ENCODE results near the gene MIPEP. TPM values are rescaled to one million over a fixed set of nuclear protein-coding genes. Genes with fewer than 3 reads are reported as not detected.

Gene MIPEP
- polyA plus RNA-seq, 1 donor from 2014 or later, result 9.1 TPM

DNA sequence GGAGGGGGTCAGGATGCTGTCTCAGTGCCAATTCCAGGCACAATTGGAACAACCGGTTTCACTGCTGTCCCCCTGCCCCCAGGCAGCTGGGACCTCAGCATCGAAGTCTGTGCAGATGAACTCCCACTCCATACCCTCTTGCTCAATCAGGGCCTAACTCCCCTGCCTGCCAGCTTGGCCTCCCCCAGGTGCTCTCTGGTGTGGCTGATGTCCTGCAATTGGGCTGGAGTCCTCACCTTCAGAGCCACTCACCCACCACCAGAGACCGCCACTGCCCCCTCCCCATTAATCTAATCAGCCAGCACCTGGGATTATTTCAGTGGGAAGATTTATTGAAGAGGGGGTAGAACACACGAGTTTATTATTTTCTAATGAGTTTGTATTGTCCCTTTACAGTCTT, 118.8 kb downstream of the MIPEP start:
- TF ChIP-seq EP300 (conservative IDR thresholded peaks at IDR 0.05; ENCODE audit: poor library complexity, severe bottlenecking) (no peak), SMC3 (conservative IDR thresholded peaks at IDR 0.05; ENCODE audit: poor library complexity) (no peak), TAF1 (IDR thresholded peaks at IDR 0.05; ENCODE audit: low read depth) (no peak), RAD21 (conservative IDR thresholded peaks at IDR 0.05) (no peak)
- H3F3A ChIP-seq (ENCODE audit: insufficient read depth, low read length, poor library complexity, severe bottlenecking), result no peaks in the 10 kb centered on the region
- no peaks in the 10 kb centered on the region for H3K9me3 ChIP-seq (ENCODE audit: low read length)
- H3K9me2 ChIP-seq (ENCODE audit: insufficient read depth, low read length), result no peaks in the 10 kb centered on the region
- H3K79me2 ChIP-seq (replicated peaks; ENCODE audit: insufficient read depth, low read length), result no peaks in the 10 kb centered on the region
- no peak overlapping the region for H3K9ac ChIP-seq (ENCODE audit: low read length)
- H2AFZ ChIP-seq (ENCODE audit: low read depth, low read length), result no peak overlapping the region
- H3K27me3 ChIP-seq (ENCODE audit: insufficient read depth, low read depth, low read length), result no peaks in the 10 kb centered on the region
- no peak overlapping the region for H3K4me3 ChIP-seq (ENCODE audit: low read length)
- H3K27ac ChIP-seq (ENCODE audit: low read length), result no peak overlapping the region
- no peaks in the 10 kb centered on the region for H4K20me1 ChIP-seq (ENCODE audit: insufficient read depth)
- H3K36me3 ChIP-seq (ENCODE audit: insufficient read depth, low read length), result no peaks in the 10 kb centered on the region
- H3K4me2 ChIP-seq (ENCODE audit: low read length), result no peak overlapping the region

DNA sequence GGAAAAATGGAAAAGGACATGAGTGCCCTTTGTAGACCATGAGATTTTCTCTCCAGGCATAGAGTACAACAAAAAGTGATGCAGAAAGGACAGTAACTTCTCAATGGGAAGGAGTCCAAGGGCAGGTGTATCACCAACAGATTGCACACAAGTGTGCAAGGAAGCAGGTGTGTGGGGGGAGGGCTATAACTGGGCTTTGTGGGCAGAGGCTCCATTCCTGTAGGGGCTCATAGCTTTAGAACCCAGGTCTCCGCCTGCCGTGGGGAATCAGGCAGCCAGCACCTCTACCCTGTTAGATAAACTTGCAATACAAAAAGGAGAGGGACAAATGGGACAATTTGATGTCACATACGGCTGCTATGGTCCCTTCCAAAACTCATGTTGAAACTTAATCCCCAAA, 119.8 kb downstream of the MIPEP start:
- Histone ChIP-seq H3K36me3 (ENCODE audit: insufficient read depth, low read length) (no peaks in the 10 kb centered on the region), H3K9me2 (ENCODE audit: insufficient read depth, low read length) (no peaks in the 10 kb centered on the region), H4K20me1 (ENCODE audit: insufficient read depth) (no peaks in the 10 kb centered on the region), H3K4me2 (ENCODE audit: low read length) (no peak overlapping the region), H3K27ac (ENCODE audit: low read length) (no peak overlapping the region), H3F3A (ENCODE audit: insufficient read depth, low read length, poor library complexity, severe bottlenecking) (no peaks in the 10 kb centered on the region), H3K27me3 (ENCODE audit: insufficient read depth, low read depth, low read length) (no peaks in the 10 kb centered on the region), H3K4me3 (ENCODE audit: low read length) (no peak overlapping the region), H3K79me2 (replicated peaks; ENCODE audit: insufficient read depth, low read length) (no peaks in the 10 kb centered on the region), H3K9ac (ENCODE audit: low read length) (no peak overlapping the region), H2AFZ (ENCODE audit: low read depth, low read length) (no peak overlapping the region), H3K9me3 (ENCODE audit: low read length) (no peaks in the 10 kb centered on the region)
- TF ChIP-seq MXI1 (conservative IDR thresholded peaks at IDR 0.05; ENCODE audit: poor library complexity, severe bottlenecking), result no peak
- no peak for TF ChIP-seq SMC3 (conservative IDR thresholded peaks at IDR 0.05; ENCODE audit: poor library complexity)
- no peak for TF ChIP-seq EZH2 (IDR thresholded peaks at IDR 0.05; ENCODE audit: borderline replicate concordance, insufficient read depth, low read length, poor library complexity, severe bottlenecking)
- TF ChIP-seq EP300 (conservative IDR thresholded peaks at IDR 0.05; ENCODE audit: poor library complexity, severe bottlenecking), result no peak
- no peak for TF ChIP-seq POLR2AphosphoS5 (IDR thresholded peaks at IDR 0.05)
- no peak for TF ChIP-seq RAD21 (conservative IDR thresholded peaks at IDR 0.05)
- TF ChIP-seq, protein P1, sequence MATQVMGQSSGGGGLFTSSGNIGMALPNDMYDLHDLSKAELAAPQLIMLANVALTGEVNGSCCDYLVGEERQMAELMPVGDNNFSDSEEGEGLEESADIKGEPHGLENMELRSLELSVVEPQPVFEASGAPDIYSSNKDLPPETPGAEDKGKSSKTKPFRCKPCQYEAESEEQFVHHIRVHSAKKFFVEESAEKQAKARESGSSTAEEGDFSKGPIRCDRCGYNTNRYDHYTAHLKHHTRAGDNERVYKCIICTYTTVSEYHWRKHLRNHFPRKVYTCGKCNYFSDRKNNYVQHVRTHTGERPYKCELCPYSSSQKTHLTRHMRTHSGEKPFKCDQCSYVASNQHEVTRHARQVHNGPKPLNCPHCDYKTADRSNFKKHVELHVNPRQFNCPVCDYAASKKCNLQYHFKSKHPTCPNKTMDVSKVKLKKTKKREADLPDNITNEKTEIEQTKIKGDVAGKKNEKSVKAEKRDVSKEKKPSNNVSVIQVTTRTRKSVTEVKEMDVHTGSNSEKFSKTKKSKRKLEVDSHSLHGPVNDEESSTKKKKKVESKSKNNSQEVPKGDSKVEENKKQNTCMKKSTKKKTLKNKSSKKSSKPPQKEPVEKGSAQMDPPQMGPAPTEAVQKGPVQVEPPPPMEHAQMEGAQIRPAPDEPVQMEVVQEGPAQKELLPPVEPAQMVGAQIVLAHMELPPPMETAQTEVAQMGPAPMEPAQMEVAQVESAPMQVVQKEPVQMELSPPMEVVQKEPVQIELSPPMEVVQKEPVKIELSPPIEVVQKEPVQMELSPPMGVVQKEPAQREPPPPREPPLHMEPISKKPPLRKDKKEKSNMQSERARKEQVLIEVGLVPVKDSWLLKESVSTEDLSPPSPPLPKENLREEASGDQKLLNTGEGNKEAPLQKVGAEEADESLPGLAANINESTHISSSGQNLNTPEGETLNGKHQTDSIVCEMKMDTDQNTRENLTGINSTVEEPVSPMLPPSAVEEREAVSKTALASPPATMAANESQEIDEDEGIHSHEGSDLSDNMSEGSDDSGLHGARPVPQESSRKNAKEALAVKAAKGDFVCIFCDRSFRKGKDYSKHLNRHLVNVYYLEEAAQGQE (IDR thresholded peaks at IDR 0.05; ENCODE audit: borderline replicate concordance), result no peak
- TF ChIP-seq TAF1 (IDR thresholded peaks at IDR 0.05; ENCODE audit: low read depth), result no peak
- TF ChIP-seq, protein P2, sequence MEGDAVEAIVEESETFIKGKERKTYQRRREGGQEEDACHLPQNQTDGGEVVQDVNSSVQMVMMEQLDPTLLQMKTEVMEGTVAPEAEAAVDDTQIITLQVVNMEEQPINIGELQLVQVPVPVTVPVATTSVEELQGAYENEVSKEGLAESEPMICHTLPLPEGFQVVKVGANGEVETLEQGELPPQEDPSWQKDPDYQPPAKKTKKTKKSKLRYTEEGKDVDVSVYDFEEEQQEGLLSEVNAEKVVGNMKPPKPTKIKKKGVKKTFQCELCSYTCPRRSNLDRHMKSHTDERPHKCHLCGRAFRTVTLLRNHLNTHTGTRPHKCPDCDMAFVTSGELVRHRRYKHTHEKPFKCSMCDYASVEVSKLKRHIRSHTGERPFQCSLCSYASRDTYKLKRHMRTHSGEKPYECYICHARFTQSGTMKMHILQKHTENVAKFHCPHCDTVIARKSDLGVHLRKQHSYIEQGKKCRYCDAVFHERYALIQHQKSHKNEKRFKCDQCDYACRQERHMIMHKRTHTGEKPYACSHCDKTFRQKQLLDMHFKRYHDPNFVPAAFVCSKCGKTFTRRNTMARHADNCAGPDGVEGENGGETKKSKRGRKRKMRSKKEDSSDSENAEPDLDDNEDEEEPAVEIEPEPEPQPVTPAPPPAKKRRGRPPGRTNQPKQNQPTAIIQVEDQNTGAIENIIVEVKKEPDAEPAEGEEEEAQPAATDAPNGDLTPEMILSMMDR (IDR thresholded peaks at IDR 0.05; ENCODE audit: poor library complexity, severe bottlenecking), result no peak

- no peak overlapping the region for H3K4me3 ChIP-seq (ENCODE audit: low read length)
- no peaks in the 10 kb centered on the region for H3K9me3 ChIP-seq (ENCODE audit: low read length)
- H4K20me1 ChIP-seq (ENCODE audit: insufficient read depth), result no peaks in the 10 kb centered on the region
- H3K4me2 ChIP-seq (ENCODE audit: low read length), result no peak overlapping the region
- H3F3A ChIP-seq (ENCODE audit: insufficient read depth, low read length, poor library complexity, severe bottlenecking), result no peaks in the 10 kb centered on the region
- H3K27me3 ChIP-seq (ENCODE audit: insufficient read depth, low read depth, low read length), result no peaks in the 10 kb centered on the region
- H3K9me2 ChIP-seq (ENCODE audit: insufficient read depth, low read length), result no peaks in the 10 kb centered on the region
- no peak overlapping the region for H2AFZ ChIP-seq (ENCODE audit: low read depth, low read length)
- H3K79me2 ChIP-seq (replicated peaks; ENCODE audit: insufficient read depth, low read length), result no peaks in the 10 kb centered on the region
- no peak overlapping the region for H3K27ac ChIP-seq (ENCODE audit: low read length)
- no peaks in the 10 kb centered on the region for H3K36me3 ChIP-seq (ENCODE audit: insufficient read depth, low read length)
- no peak overlapping the region for H3K9ac ChIP-seq (ENCODE audit: low read length)
- TF ChIP-seq RAD21 (conservative IDR thresholded peaks at IDR 0.05) (no peak), MXI1 (conservative IDR thresholded peaks at IDR 0.05; ENCODE audit: poor library complexity, severe bottlenecking) (no peak), EP300 (conservative IDR thresholded peaks at IDR 0.05; ENCODE audit: poor library complexity, severe bottlenecking) (no peak), TAF1 (IDR thresholded peaks at IDR 0.05; ENCODE audit: low read depth) (no peak), POLR2AphosphoS5 (IDR thresholded peaks at IDR 0.05) (no peak), EZH2 (IDR thresholded peaks at IDR 0.05; ENCODE audit: borderline replicate concordance, insufficient read depth, low read length, poor library complexity, severe bottlenecking) (no peak), SMC3 (conservative IDR thresholded peaks at IDR 0.05; ENCODE audit: poor library complexity) (no peak)
- TF ChIP-seq, protein P1 (IDR thresholded peaks at IDR 0.05; ENCODE audit: borderline replicate concordance), result no peak
- TF ChIP-seq, protein P2 (IDR thresholded peaks at IDR 0.05; ENCODE audit: poor library complexity, severe bottlenecking), result no peak
Observed at GRCh38 chr13:23767838-23768237, 121.4 kb downstream of the MIPEP start.

All from neural cell (in vitro differentiated cells).